ENCODE results near the gene UBR2. TPM values are rescaled to one million over a fixed set of nuclear protein-coding genes. Genes with fewer than 3 reads are reported as not detected.
"Not testable (repeated sequence)": the region's sequence is repeated elsewhere in the genome, so short reads cannot be mapped to it uniquely, and the experiment has no call there.

The UBR2 gene
- total RNA-seq, 1 donor from 2014 or later: 32.3 TPM

DNA sequence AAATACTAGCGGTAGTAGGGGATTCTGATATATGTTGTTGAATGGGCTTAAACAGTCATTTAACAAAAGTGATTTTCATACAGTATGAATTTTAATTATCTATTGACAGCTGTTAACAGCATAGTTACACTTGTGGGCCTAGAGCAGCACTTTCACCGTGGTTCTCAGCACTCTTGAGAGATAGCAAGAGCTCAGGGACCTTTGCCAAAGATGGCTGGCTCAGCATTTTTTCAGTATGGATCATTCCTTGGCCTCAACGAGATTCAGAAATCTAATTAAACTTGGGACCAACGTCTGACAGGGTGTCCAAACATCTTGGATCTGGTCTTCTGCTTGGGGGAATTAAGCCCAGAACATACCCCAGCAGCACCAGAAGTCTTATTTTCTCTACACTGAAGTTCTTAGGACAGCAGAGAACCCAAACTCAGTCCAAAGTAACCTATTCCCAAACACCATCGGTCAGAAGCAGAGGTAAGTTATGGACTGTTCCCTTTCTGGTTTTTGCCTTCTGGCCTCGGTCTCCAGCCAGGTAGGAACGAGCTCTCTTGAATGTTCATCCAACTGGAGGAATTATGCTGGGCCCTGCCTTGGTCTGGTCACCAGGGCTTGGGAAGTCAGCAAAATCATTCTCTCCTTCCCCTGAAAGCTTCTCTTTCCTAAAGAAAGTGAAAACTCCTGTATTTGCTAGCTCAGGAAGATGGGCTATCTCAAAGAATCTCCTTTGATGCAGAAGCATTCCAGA, 132.9 kb downstream of the UBR2 start:
- H3K4me3 Mint-ChIP-seq (ENCODE audit: unreplicated experiment): no peak overlapping the region
- no peak for DNase-seq
- H3K27ac Mint-ChIP-seq (ENCODE audit: unreplicated experiment): no peak overlapping the region
- H3K36me3 Mint-ChIP-seq (ENCODE audit: unreplicated experiment): no peaks in the 10 kb centered on the region
- H3K4me1 Mint-ChIP-seq (ENCODE audit: low read depth, unreplicated experiment): no peaks in the 10 kb centered on the region
- TF ChIP-seq, protein P1, sequence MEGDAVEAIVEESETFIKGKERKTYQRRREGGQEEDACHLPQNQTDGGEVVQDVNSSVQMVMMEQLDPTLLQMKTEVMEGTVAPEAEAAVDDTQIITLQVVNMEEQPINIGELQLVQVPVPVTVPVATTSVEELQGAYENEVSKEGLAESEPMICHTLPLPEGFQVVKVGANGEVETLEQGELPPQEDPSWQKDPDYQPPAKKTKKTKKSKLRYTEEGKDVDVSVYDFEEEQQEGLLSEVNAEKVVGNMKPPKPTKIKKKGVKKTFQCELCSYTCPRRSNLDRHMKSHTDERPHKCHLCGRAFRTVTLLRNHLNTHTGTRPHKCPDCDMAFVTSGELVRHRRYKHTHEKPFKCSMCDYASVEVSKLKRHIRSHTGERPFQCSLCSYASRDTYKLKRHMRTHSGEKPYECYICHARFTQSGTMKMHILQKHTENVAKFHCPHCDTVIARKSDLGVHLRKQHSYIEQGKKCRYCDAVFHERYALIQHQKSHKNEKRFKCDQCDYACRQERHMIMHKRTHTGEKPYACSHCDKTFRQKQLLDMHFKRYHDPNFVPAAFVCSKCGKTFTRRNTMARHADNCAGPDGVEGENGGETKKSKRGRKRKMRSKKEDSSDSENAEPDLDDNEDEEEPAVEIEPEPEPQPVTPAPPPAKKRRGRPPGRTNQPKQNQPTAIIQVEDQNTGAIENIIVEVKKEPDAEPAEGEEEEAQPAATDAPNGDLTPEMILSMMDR (IDR thresholded peaks at IDR 0.05; ENCODE audit: partially characterized antibody, unreplicated experiment): no peak
- peaks cover 2% of the 10 kb centered on the region for H3K9me3 Mint-ChIP-seq (ENCODE audit: unreplicated experiment)
- H3K27me3 Mint-ChIP-seq (ENCODE audit: unreplicated experiment): peaks cover 5% of the 10 kb centered on the region

DNA sequence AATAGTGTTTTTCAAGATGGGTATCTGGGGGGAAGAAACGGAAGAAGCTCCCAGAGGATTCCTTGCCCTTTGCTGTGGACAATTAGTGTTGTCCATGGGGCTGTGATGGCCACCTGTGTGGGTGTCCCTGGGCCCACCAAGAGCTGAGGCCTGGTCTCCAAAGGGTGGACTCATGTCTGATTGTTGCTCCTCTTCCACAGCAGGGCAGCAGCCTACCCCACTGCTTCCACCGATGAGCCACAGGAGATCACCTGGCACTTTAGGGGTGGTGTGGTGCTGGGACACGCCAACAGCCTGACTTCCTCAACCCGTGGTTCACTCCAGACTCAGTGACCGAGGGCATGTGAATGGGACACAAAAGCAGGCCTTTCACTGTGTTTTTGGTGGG, 133.4 kb downstream of the UBR2 start:
- DNase-seq: no peak
- Mint-ChIP-seq H3K9me3 (ENCODE audit: unreplicated experiment) (peaks cover 2% of the 10 kb centered on the region), H3K36me3 (ENCODE audit: unreplicated experiment) (no peaks in the 10 kb centered on the region), H3K4me1 (ENCODE audit: low read depth, unreplicated experiment) (no peaks in the 10 kb centered on the region), H3K27ac (ENCODE audit: unreplicated experiment) (no peak overlapping the region), H3K4me3 (ENCODE audit: unreplicated experiment) (no peak overlapping the region), H3K27me3 (ENCODE audit: unreplicated experiment) (peaks cover 5% of the 10 kb centered on the region)
- TF ChIP-seq, protein P1 (IDR thresholded peaks at IDR 0.05; ENCODE audit: partially characterized antibody, unreplicated experiment): no peak

DNA sequence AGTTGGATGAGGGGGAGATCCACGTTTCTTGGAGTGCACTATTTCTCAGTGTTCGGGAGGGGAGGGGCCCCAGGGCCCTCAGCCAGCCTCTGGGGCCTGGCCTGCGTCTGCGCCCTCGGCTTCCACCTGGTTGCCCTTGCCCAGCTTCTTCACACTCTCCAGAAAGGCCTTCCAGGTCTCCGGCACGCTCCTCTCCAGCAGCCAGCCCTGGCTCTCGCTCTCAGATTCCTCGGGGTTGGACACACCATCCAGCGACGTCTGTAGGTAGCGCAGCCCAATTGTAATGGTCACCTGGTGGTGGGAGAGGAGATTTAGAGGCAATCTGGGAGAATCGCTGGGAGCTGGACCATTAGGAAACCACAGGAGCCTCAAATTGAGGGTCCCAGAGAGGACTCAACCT, 134.4 kb downstream of the UBR2 start:
- H3K9me3 Mint-ChIP-seq (ENCODE audit: unreplicated experiment): peaks cover 2% of the 10 kb centered on the region
- no peaks in the 10 kb centered on the region for H3K4me1 Mint-ChIP-seq (ENCODE audit: low read depth, unreplicated experiment)
- no peak overlapping the region for H3K27ac Mint-ChIP-seq (ENCODE audit: unreplicated experiment)
- DNase-seq: no peak
- no peaks in the 10 kb centered on the region for H3K36me3 Mint-ChIP-seq (ENCODE audit: unreplicated experiment)
- no peak overlapping the region for H3K4me3 Mint-ChIP-seq (ENCODE audit: unreplicated experiment)
- H3K27me3 Mint-ChIP-seq (ENCODE audit: unreplicated experiment): peaks cover 5% of the 10 kb centered on the region
- TF ChIP-seq, protein P1 (IDR thresholded peaks at IDR 0.05; ENCODE audit: partially characterized antibody, unreplicated experiment): no peak

DNA sequence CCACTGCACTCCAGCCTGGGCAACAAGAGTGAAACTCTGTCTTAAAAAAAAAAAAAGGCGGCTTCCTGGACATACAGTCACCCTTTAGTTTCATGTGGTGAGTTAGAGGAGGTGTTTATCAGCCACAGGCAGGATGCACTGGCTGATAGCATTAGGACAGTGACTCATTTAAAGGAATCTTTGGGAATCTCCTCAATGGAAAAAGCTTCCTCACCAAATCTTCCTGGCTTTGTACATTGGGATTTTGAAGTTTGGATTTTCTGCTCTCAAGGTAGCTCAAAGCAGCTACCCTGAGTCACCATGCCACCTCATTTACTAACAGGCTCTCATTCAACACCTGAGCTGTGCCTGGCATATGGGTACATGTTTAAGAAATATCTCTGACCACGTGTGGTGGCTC, 138.4 kb downstream of the UBR2 start:
- peaks cover 8% of the 10 kb centered on the region for H3K27me3 Mint-ChIP-seq (ENCODE audit: unreplicated experiment)
- H3K4me3 Mint-ChIP-seq (ENCODE audit: unreplicated experiment): no peak overlapping the region
- no peaks in the 10 kb centered on the region for H3K4me1 Mint-ChIP-seq (ENCODE audit: low read depth, unreplicated experiment)
- no peak overlapping the region for H3K27ac Mint-ChIP-seq (ENCODE audit: unreplicated experiment)
- H3K36me3 Mint-ChIP-seq (ENCODE audit: unreplicated experiment): no peaks in the 10 kb centered on the region
- H3K9me3 Mint-ChIP-seq (ENCODE audit: unreplicated experiment): peaks cover 4% of the 10 kb centered on the region
- TF ChIP-seq, protein P1 (IDR thresholded peaks at IDR 0.05; ENCODE audit: partially characterized antibody, unreplicated experiment): no peak
- no peak for DNase-seq

DNA sequence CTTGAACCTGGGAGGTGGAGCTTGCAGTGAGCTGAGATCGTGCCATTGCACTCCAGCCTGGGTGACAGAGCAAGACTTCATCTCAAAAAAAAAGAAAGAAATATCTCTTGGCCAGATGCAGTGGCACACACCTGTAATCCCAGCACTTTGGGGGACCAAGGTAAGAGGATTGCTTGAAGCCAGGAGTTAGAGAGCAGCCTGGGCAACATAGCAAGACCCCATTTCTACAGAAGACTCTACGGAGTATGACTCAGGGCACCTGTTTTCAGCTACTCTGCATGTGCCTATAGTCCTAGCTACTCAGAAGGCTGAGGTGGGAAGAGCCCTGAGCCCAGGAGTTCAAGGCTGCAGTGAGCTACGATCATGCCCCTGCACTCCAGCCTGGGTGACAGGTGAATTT, 139.0 kb downstream of the UBR2 start:
- not testable (repeated sequence) for H3K4me1 Mint-ChIP-seq (ENCODE audit: low read depth, unreplicated experiment); DNase-seq; H3K4me3 Mint-ChIP-seq (ENCODE audit: unreplicated experiment); H3K9me3 Mint-ChIP-seq (ENCODE audit: unreplicated experiment); H3K27ac Mint-ChIP-seq (ENCODE audit: unreplicated experiment); H3K36me3 Mint-ChIP-seq (ENCODE audit: unreplicated experiment)
- peaks cover 13% of the 10 kb centered on the region for H3K27me3 Mint-ChIP-seq (ENCODE audit: unreplicated experiment)

Measured in glutamatergic neuron (in vitro differentiated cells).